Omental fat pad (tissue), 4 donors: ENCODE data around the gene RNF5. TPM values are rescaled to one million over a fixed set of nuclear protein-coding genes. Genes with fewer than 3 reads are reported as not detected.

ENCODE experiments used
- ATAC-seq: fragments of 150-250 bp; one replicate; pipeline ENCODE4 v1.9.1; 2016; ENCODE audit warnings: mild to moderate bottlenecking, moderate library complexity; ENCODE audit not compliant: low FRiP score
- DNase-seq: peaks from one replicate; pipeline ENCODE4 v3.0.0-alpha.2; 2019; ENCODE audit warnings: low spot score
- CTCF ChIP-seq, 3 donors: fragments of 450-650 bp; IDR thresholded peaks; one replicate each; pipeline ENCODE4 v1.5.1; 2016 to 2017; ENCODE audit warnings: antibody characterized with exemption in 3 of 3, mild to moderate bottlenecking in 3 of 3, moderate library complexity in 2 of 3
- total RNA-seq, 4 donors: library from RNA; depleted of rRNA; stranded (reverse); fragments of >200 nt; gene quantifications; one replicate each; pipeline ENCODE4 v1.1.0, GENCODE V29; 2016

Gene RNF5
- total RNA-seq, 4 donors from 2014 or later: 35.1 to 59.1 (median 50.6) TPM

GRCh38 chr6:32198345-32198696, 20.1 kb downstream of the RNF5 start:
- DNase-seq (no peak), ATAC-seq (no peak)
- TF ChIP-seq CTCF (IDR thresholded peaks at IDR 0.05): no peak

GRCh38 chr6:32198866-32199265, 20.7 kb downstream of the RNF5 start:
- DNase-seq (no peak), ATAC-seq (no peak)

GRCh38 chr6:32200711-32201475, 22.7 kb downstream of the RNF5 start:
- no peak for DNase-seq
- no peak for ATAC-seq
- TF ChIP-seq CTCF (IDR thresholded peaks at IDR 0.05): no peak

More at GRCh38 chr6:32198866-32199265, 20.7 kb downstream of the RNF5 start:
- TF ChIP-seq CTCF (IDR thresholded peaks at IDR 0.05): no peak

GRCh38 chr6:32202186-32202585, 24.0 kb downstream of the RNF5 start:
- no peak for TF ChIP-seq CTCF (IDR thresholded peaks at IDR 0.05)
- ATAC-seq (no peak), DNase-seq (no peak)

- TF ChIP-seq CTCF (IDR thresholded peaks at IDR 0.05): no peak
- ATAC-seq: no peak
- no peak for DNase-seq
Measured at GRCh38 chr6:32203426-32204267, 25.4 kb downstream of the RNF5 start.

- no peak for DNase-seq
- no peak for TF ChIP-seq CTCF (IDR thresholded peaks at IDR 0.05)
- ATAC-seq: no peak
Measured at GRCh38 chr6:32204268-32204715, 26.1 kb downstream of the RNF5 start.
